ENCODE measurements around the gene MTUS2.
A peak's percentile ranks its signal among the peaks of the same experiment; 100 is the strongest.

The MTUS2 gene

DNA sequence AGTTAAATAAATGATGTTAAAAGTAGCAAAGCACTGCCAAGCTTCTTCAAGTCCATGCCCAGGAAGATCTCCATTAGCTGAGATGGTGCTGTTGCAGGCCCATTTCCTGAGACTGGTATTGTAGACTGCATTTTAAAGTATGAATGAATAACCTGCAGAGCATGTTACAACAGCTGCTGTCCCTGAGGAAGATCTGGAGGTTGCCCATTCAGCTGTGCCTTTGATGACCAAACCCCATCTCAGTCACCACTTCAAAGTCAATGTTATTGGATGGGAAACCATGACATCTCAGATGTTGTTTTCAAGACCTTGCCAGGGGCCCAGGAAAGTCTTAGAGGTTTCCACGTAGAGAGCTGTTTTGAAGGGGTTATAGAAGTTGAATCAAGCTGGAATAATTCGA lies 281.3 kb downstream of the MTUS2 start:
- TF ChIP-seq, protein P1, sequence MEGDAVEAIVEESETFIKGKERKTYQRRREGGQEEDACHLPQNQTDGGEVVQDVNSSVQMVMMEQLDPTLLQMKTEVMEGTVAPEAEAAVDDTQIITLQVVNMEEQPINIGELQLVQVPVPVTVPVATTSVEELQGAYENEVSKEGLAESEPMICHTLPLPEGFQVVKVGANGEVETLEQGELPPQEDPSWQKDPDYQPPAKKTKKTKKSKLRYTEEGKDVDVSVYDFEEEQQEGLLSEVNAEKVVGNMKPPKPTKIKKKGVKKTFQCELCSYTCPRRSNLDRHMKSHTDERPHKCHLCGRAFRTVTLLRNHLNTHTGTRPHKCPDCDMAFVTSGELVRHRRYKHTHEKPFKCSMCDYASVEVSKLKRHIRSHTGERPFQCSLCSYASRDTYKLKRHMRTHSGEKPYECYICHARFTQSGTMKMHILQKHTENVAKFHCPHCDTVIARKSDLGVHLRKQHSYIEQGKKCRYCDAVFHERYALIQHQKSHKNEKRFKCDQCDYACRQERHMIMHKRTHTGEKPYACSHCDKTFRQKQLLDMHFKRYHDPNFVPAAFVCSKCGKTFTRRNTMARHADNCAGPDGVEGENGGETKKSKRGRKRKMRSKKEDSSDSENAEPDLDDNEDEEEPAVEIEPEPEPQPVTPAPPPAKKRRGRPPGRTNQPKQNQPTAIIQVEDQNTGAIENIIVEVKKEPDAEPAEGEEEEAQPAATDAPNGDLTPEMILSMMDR (IDR thresholded peaks at IDR 0.05) = no peak

DNA sequence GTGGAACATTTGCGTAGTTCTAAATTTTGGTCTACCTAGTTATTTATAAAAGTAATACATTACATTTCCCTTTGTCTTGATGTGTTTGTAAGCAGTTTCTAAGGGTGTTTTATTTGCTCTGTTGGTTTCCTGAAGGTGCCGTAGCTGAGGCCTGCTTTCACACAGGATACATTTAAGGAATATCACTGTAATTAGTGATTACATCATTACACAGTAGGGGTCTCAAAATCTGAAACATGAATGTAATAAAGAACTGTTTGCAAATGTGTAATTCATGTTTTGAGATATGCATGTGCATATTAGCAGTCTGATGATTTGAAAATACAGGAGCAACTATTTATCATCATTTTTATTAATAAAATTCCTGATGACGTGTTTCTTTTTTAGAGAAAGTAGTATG lies 281.8 kb downstream of the MTUS2 start:
- TF ChIP-seq, protein P1 (IDR thresholded peaks at IDR 0.05) = no peak

DNA sequence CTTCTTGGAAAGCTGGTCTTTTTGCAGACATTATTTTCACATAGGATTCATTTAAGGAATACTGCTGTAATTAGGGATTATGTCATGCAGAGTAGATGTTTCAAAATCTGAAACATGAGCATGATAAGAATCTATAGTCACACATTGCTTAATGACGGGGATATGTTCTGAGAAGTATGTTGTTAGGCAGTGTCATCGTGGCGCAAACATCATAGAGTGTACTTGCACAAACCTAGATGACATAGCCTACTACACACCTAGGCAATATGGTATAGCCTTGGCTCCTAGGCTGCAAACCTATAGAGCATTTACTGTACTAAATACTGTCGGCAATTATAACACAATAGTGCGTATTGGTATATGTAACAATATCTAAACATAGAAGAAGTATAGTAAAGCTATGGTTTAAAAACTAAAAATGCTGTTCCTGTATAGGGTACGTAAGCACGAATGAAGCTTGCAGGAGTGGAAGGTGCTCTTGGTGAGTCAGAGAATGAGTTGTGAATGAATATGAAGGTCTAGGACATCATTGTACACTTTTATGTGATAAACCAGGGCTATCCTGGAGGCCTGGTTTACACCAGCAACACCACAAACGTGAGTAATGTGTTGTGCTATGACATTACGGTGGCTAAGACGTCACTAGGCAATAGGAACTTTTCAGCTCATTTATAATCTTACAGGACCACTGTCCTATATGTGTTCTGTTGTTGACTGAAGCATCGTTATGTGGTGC lies 283.1 kb downstream of the MTUS2 start:
- TF ChIP-seq, protein P1 (IDR thresholded peaks at IDR 0.05) = no peak

DNA sequence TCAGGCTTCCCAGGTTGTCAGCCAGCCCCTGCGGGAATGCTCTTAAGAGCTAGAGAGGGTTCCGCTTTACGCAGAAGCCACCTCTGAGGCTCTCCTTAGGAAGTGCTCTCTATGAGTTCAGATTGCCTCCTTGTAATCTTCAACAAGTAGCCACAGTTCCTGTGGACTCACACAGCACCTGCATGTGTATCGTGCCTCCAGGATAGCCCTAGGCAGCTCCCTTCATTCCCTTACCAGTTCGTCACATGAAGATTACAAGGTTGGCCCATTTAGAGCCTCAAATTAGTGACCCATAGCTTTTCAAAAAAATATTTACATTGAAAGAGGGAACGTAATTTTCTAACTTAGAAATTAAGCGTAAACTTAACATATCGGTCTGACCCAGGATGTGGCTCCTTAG lies 284.3 kb downstream of the MTUS2 start:
- TF ChIP-seq, protein P1 (IDR thresholded peaks at IDR 0.05) = no peak

DNA sequence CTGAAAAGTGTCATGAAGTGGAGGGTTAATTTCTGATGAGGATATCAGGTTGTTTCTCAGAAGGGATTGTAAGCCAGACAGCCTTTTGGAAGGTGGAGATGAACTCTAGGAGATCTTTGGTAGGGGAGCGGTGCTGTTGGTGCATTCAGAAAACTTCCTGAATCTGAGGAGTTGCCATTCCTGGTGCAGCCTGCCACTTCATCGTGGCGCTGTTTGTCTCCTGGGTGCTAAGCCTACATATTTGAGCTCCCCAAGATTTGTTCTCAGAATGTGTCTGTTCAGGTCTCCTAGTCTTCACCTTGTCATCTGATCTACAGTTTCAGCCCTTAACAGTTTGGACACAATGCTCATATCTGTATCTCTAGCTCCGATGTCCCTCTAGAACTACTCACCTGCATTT lies 285.6 kb downstream of the MTUS2 start:
- TF ChIP-seq, protein P1 (IDR thresholded peaks at IDR 0.05) = peak; percentile 44; the same call in 1 of the 2 replicates

DNA sequence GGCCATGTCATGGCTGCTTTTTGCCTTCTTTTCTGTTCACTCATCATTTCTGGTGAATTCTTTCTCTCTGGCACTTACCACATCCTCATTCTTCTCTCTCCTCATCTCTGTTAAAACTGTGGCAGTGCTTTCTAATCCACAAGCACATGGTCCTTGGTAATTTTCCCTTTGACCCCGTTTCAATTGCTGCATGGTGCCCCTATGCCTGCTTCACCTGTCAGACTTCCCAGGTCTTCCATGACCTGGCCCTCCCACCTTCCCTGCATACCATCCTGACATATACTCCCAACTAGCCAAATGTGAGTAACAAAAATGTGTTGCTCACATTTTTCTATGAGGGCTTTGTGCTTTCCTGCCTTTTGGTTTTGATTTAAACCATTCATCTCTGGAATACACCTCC lies 286.5 kb downstream of the MTUS2 start:
- TF ChIP-seq, protein P1 (IDR thresholded peaks at IDR 0.05) = no peak

DNA sequence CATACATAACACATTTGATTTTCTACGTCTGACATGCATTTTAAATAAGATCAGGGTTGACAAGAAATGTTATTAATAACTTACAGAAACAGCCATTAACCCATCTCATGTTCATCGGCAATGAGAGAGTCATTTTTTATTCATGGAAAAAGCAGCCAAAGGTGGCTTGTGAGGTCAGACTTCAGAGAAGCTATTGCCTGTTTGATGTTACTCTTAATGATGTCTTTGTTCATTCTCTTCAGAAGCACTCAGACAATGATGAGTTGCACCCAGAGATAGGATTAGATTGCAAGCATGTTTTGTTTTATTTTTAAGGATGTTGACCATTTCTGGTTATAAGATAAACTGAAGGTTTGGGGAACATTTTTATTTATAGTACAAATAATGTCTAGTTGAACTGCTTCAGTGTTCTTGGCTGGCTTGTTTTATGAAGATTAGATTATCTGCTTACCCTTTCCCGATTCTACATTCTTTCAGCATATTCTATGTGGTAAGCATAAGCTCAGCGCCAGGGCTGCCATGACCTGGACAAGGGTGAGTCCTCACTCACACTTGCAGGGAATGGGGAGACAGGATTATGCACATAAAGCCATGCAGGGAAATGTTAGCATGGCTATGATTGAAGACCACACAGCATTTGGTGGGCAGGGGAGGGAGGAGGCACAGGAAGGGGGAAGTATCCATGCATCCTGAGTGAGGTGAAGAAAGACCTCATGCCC lies 288.1 kb downstream of the MTUS2 start:
- TF ChIP-seq, protein P1 (IDR thresholded peaks at IDR 0.05) = no peak
